ENCODE data around the gene ANKIB1. TPM values are rescaled to one million over a fixed set of nuclear protein-coding genes. Genes with fewer than 3 reads are reported as not detected.

ANKIB1 gene
- total and polyA plus RNA-seq, 2 donors (not counting 1 experiment from before 2014, with no cell fraction given): 16.5 to 76.7 TPM

DNA sequence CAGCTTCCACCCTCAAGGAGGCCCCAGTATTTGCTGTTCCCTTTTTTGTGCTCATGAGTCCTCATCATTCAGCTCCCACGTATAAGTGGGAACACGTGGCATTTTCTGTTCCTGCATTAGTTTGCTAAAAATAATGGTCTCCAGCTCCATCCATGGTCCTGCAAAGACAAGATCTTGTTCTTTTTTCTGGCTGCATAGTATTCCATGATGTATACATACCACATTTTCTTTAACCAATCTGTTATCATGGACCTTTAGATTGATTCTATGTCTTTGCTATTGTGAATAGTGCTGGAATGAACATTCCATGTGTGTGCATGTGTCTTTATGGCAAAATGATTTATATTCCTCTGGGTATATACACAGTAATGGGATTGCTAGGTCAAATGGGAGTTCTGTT, 17.0 kb upstream of the ANKIB1 start:
- DNase-seq (no peak), ATAC-seq (ENCODE audit: low read depth) (no peak)
- Mint-ChIP-seq H3K4me1 (no peaks in the 10 kb centered on the region), H3K9me3 (ENCODE audit: insufficient read depth) (peaks cover 12% of the 10 kb centered on the region), H3K4me3 (no peak overlapping the region), H3K27me3 (no peaks in the 10 kb centered on the region), H3K27ac (no peak overlapping the region)
- Histone ChIP-seq H3K9me3 (ENCODE audit: control extremely low read depth in 1 of 3, control insufficient read depth in 2 of 3, insufficient read depth in 1 of 3, low read length in 2 of 3) (no peaks in the 10 kb centered on the region), H3K4me3 (ENCODE audit: control extremely low read depth in 1 of 5, extremely low read depth in 1 of 5, insufficient read depth in 1 of 5, low read depth in 2 of 5, low read length in 4 of 5) (no peak overlapping the region), H3K36me3 (replicated peaks in 1 of 2; ENCODE audit: control extremely low read depth in 1 of 2, control insufficient read depth in 1 of 2, extremely low read depth in 1 of 2, insufficient read depth in 2 of 2, low read length in 1 of 2) (peaks cover 3 to 43% of the 10 kb centered on the region in 2 experiments), H4K20me1 (ENCODE audit: control insufficient read depth, insufficient read depth, low read length, poor library complexity, severe bottlenecking) (no peaks in the 10 kb centered on the region), H2AFZ (ENCODE audit: insufficient read depth, low read depth, low read length, poor library complexity, severe bottlenecking) (no peak overlapping the region), H3K9ac (ENCODE audit: low read length) (no peak overlapping the region), H3K79me2 (ENCODE audit: control insufficient read depth, insufficient read depth, low read length) (no peaks in the 10 kb centered on the region), H3K27ac (ENCODE audit: low read length in 2 of 2) (no peak overlapping the region), H3K4me2 (replicated peaks; ENCODE audit: low read depth, low read length, poor library complexity, severe bottlenecking) (no peak overlapping the region), H3K27me3 (replicated peaks in 1 of 4; ENCODE audit: control extremely low read depth in 1 of 4, control insufficient read depth in 3 of 4, insufficient read depth in 4 of 4, low read length in 3 of 4) (no peaks in the 10 kb centered on the region), H3K4me1 (ENCODE audit: control insufficient read depth in 2 of 2, insufficient read depth in 2 of 2, low read length in 2 of 2) (no peaks in the 10 kb centered on the region)
- TF ChIP-seq EZH2 (IDR thresholded peaks at IDR 0.05; ENCODE audit: borderline replicate concordance, insufficient read depth, low read depth, low read length, poor library complexity, severe bottlenecking): no peak
- TF ChIP-seq, protein P1, sequence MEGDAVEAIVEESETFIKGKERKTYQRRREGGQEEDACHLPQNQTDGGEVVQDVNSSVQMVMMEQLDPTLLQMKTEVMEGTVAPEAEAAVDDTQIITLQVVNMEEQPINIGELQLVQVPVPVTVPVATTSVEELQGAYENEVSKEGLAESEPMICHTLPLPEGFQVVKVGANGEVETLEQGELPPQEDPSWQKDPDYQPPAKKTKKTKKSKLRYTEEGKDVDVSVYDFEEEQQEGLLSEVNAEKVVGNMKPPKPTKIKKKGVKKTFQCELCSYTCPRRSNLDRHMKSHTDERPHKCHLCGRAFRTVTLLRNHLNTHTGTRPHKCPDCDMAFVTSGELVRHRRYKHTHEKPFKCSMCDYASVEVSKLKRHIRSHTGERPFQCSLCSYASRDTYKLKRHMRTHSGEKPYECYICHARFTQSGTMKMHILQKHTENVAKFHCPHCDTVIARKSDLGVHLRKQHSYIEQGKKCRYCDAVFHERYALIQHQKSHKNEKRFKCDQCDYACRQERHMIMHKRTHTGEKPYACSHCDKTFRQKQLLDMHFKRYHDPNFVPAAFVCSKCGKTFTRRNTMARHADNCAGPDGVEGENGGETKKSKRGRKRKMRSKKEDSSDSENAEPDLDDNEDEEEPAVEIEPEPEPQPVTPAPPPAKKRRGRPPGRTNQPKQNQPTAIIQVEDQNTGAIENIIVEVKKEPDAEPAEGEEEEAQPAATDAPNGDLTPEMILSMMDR (IDR thresholded peaks at IDR 0.05): no peak
- ChIA-PET POLR2A (no interaction called here), CTCF (interaction anchor here (0.6 kb wide), 1 partner anchor 96 kb away, joined by 3 read pairs; no protein-coding TSS in a partner anchor)
- 100% methylated on average over 2 of the region's 2 CpGs for WGBS (ENCODE audit: insufficient coverage)
- intact Hi-C loops (cut with micrococcal nuclease): no loop called here

DNA sequence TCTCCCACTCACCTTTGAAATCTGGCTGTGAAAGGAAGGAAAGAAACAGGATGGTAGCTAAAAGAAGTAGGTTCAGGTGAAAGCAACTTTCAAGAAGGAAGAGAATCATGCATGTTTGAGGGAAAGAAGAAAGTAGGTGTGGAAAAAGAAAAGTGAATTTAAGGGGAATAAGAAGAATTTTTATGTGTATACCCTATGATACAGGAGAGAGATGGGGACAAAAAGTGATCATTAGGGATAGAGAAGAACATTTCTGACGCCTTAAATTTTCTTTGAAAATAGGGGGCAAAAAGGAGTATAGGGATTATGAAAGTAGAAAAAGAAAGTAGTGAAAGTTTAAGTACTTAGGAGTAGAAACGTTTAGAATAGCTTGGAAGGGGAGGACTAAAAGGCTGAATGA, 15.2 kb upstream of the ANKIB1 start:
- Histone ChIP-seq H3K27ac (ENCODE audit: low read length in 2 of 2) (no peak overlapping the region), H3K4me3 (ENCODE audit: control extremely low read depth in 1 of 5, extremely low read depth in 1 of 5, insufficient read depth in 1 of 5, low read depth in 2 of 5, low read length in 4 of 5) (no peak overlapping the region), H3K27me3 (replicated peaks in 1 of 4; ENCODE audit: control extremely low read depth in 1 of 4, control insufficient read depth in 3 of 4, insufficient read depth in 4 of 4, low read length in 3 of 4) (no peaks in the 10 kb centered on the region), H4K20me1 (ENCODE audit: control insufficient read depth, insufficient read depth, low read length, poor library complexity, severe bottlenecking) (no peaks in the 10 kb centered on the region), H3K4me2 (replicated peaks; ENCODE audit: low read depth, low read length, poor library complexity, severe bottlenecking) (no peak overlapping the region), H3K9ac (ENCODE audit: low read length) (no peak overlapping the region), H2AFZ (ENCODE audit: insufficient read depth, low read depth, low read length, poor library complexity, severe bottlenecking) (no peak overlapping the region), H3K79me2 (ENCODE audit: control insufficient read depth, insufficient read depth, low read length) (no peaks in the 10 kb centered on the region), H3K36me3 (replicated peaks in 1 of 2; ENCODE audit: control extremely low read depth in 1 of 2, control insufficient read depth in 1 of 2, extremely low read depth in 1 of 2, insufficient read depth in 2 of 2, low read length in 1 of 2) (peaks cover 9 to 51% of the 10 kb centered on the region in 2 experiments), H3K4me1 (ENCODE audit: control insufficient read depth in 2 of 2, insufficient read depth in 2 of 2, low read length in 2 of 2) (no peaks in the 10 kb centered on the region), H3K9me3 (ENCODE audit: control extremely low read depth in 1 of 3, control insufficient read depth in 2 of 3, insufficient read depth in 1 of 3, low read length in 2 of 3) (no peaks in the 10 kb centered on the region)
- 80% methylated on average over 2 of the region's 2 CpGs for WGBS (ENCODE audit: insufficient coverage)
- Mint-ChIP-seq H3K9me3 (ENCODE audit: insufficient read depth) (peaks cover 12% of the 10 kb centered on the region), H3K4me3 (no peak overlapping the region), H3K4me1 (no peaks in the 10 kb centered on the region), H3K27ac (no peak overlapping the region), H3K27me3 (no peaks in the 10 kb centered on the region)
- TF ChIP-seq EZH2 (IDR thresholded peaks at IDR 0.05; ENCODE audit: borderline replicate concordance, insufficient read depth, low read depth, low read length, poor library complexity, severe bottlenecking): no peak
- TF ChIP-seq, protein P1 (IDR thresholded peaks at IDR 0.05): no peak
- ATAC-seq (ENCODE audit: low read depth) (no peak), DNase-seq (no peak)
- POLR2A ChIA-PET: no interaction called here
- intact Hi-C loops (cut with micrococcal nuclease): no loop called here
- CTCF ChIA-PET: no interaction called here
